Fibroblast of mammary gland (primary cell): ENCODE measurements around the gene TCF25.
A peak's percentile ranks its signal among the peaks of the same experiment; 100 is the strongest.

Experiments used
- DNase-seq: peaks from one replicate; pipeline ENCODE4 v3.0.0-alpha.2; 2010; ENCODE audit warnings: low read depth
- H3K4me3 ChIP-seq: 2 replicates; pipeline ENCODE4 v1.5.1; 2011; ENCODE audit warnings: low read depth, mild to moderate bottlenecking, low read length, moderate library complexity; ENCODE audit not compliant: control insufficient read depth
- CTCF ChIP-seq: conservative IDR thresholded peaks from 2 replicates; pipeline ENCODE4 v1.5.1; 2011; ENCODE audit warnings: low read depth, low read length, inconsistent platforms; ENCODE audit not compliant: control insufficient read depth, insufficient read depth

Gene TCF25

GRCh38 chr16:89883346-89884040 is 10.1 kb downstream of the TCF25 start:
- H3K4me3 ChIP-seq = no peak overlapping the region
- DNase-seq = no peak
- TF ChIP-seq CTCF = no peak

- TF ChIP-seq CTCF = no peak
- no peak for DNase-seq
These were observed 10.6 kb downstream of the TCF25 start for GRCh38 chr16:89884041-89884421.

GRCh38 chr16:89887243-89887642 is 13.9 kb downstream of the TCF25 start:
- H3K4me3 ChIP-seq = no peak overlapping the region
- TF ChIP-seq CTCF = no peak
- no peak for DNase-seq

More at GRCh38 chr16:89884041-89884421, 10.6 kb downstream of the TCF25 start:
- no peak overlapping the region for H3K4me3 ChIP-seq

GRCh38 chr16:89890200-89890599 is 16.8 kb downstream of the TCF25 start:
- TF ChIP-seq CTCF = no peak
- peak; percentile 29 for DNase-seq
- no peak overlapping the region for H3K4me3 ChIP-seq

- H3K4me3 ChIP-seq = no peak overlapping the region
- no peak for TF ChIP-seq CTCF
These were observed 17.7 kb downstream of the TCF25 start for GRCh38 chr16:89890886-89891657.

GRCh38 chr16:89892055-89892630 is 18.8 kb downstream of the TCF25 start:
- no peak overlapping the region for H3K4me3 ChIP-seq
- no peak for DNase-seq

More at GRCh38 chr16:89890886-89891657, 17.7 kb downstream of the TCF25 start:
- DNase-seq = peak; percentile 47

More at GRCh38 chr16:89892055-89892630, 18.8 kb downstream of the TCF25 start:
- no peak for TF ChIP-seq CTCF
